GM23338 (cell line): ENCODE results near the gene APMAP. TPM values are rescaled to one million over a fixed set of nuclear protein-coding genes. Genes with fewer than 3 reads are reported as not detected.

Source experiments
- ATAC-seq: fragments of 200-7000 bp; cut with Tn5 transposase; 3 replicates; pipeline ENCODE4 v1.9.1; 2020
- DNase-seq: peaks from one replicate; pipeline ENCODE4 v3.0.0-alpha.2; 2015; ENCODE audit warnings: low spot score
- H2AFZ ChIP-seq: fragments of 200-600 bp; sonication (generic); 2 replicates; pipeline ENCODE4 v1.8.0; 2016; ENCODE audit warnings: antibody characterized with exemption, mild to moderate bottlenecking, moderate library complexity
- H3F3A ChIP-seq: fragments of 200-600 bp; sonication (generic); replicated peaks from 2 replicates; pipeline ENCODE4 v1.8.0; 2017; ENCODE audit warnings: antibody characterized with exemption, mixed run types, low read depth
- H3K27ac ChIP-seq: fragments of 200-600 bp; sonication (generic); 2 replicates; pipeline ENCODE4 v1.6.1; 2016; ENCODE audit warnings: low read depth
- H3K27me3 ChIP-seq: fragments of 200-600 bp; sonication (generic); 2 replicates; pipeline ENCODE4 v1.8.0; 2016; ENCODE audit warnings: mild to moderate bottlenecking, mixed run types, moderate library complexity; ENCODE audit not compliant: insufficient read depth
- H3K36me3 ChIP-seq: fragments of 200-600 bp; sonication (generic); 2 replicates; pipeline ENCODE4 v1.8.0; 2016; ENCODE audit warnings: mild to moderate bottlenecking; ENCODE audit not compliant: insufficient read depth
- H3K4me1 ChIP-seq: fragments of 200-600 bp; sonication (generic); 2 replicates; pipeline ENCODE4 v1.8.0; 2016; ENCODE audit warnings: mild to moderate bottlenecking, moderate library complexity; ENCODE audit not compliant: insufficient read depth
- H3K4me2 ChIP-seq: fragments of 200-600 bp; sonication (generic); 2 replicates; pipeline ENCODE4 v1.7.1; 2017; ENCODE audit warnings: mixed run types
- H3K4me3 ChIP-seq: fragments of 200-600 bp; sonication (generic); 2 replicates; pipeline ENCODE4 v1.6.1; 2016; ENCODE audit warnings: mixed run types
- H3K79me2 ChIP-seq: fragments of 200-600 bp; sonication (generic); replicated peaks from 2 replicates; pipeline ENCODE4 v1.8.0; 2017; ENCODE audit warnings: mild to moderate bottlenecking; ENCODE audit not compliant: insufficient read depth
- H3K9me2 ChIP-seq: fragments of 200-600 bp; sonication (generic); 2 replicates; pipeline ENCODE4 v1.8.0; 2017; ENCODE audit not compliant: insufficient read depth
- H4K20me1 ChIP-seq: fragments of 200-600 bp; sonication (generic); replicated peaks from 2 replicates; pipeline ENCODE4 v1.8.0; 2017; ENCODE audit warnings: mild to moderate bottlenecking; ENCODE audit not compliant: insufficient read depth
- H3K27ac Mint-ChIP-seq: 2 replicates; pipeline ENCODE4 v1.8.0; 2020; ENCODE audit warnings: inconsistent platforms, mild to moderate bottlenecking, moderate library complexity, mixed read lengths
- H3K27me3 Mint-ChIP-seq: 3 replicates; pipeline ENCODE4 v1.8.0; 2022; ENCODE audit warnings: low read depth, mild to moderate bottlenecking, moderate library complexity, mixed read lengths, inconsistent platforms; ENCODE audit not compliant: insufficient read depth, poor library complexity
- H3K36me3 Mint-ChIP-seq: 3 replicates; pipeline ENCODE4 v1.8.0; 2021; ENCODE audit warnings: low read depth, mild to moderate bottlenecking, inconsistent platforms, moderate library complexity, mixed read lengths
- H3K4me1 Mint-ChIP-seq: 3 replicates; pipeline ENCODE4 v1.8.0; 2020; ENCODE audit warnings: mild to moderate bottlenecking, inconsistent platforms, mixed read lengths
- H3K4me3 Mint-ChIP-seq: 3 replicates; pipeline ENCODE4 v1.8.0; 2021; ENCODE audit warnings: moderate library complexity, mild to moderate bottlenecking, inconsistent platforms, mixed read lengths
- H3K9me3 Mint-ChIP-seq: 3 replicates; pipeline ENCODE4 v1.8.0; 2020; ENCODE audit warnings: moderate library complexity, mild to moderate bottlenecking, inconsistent platforms, mixed read lengths
- CREB1 ChIP-seq: fragments of 250-450 bp; sonication (Bioruptor Pico); IDR thresholded peaks from 2 replicates; pipeline ENCODE4 v1.5.0; 2020; ENCODE audit warnings: low read depth, mild to moderate bottlenecking, moderate library complexity
- EZH2 ChIP-seq: fragments of 200-600 bp; sonication (generic); IDR thresholded peaks from one replicate; pipeline ENCODE4 v1.8.0; 2017; ENCODE audit warnings: antibody characterized with exemption, mild to moderate bottlenecking, low read depth; ENCODE audit not compliant: unreplicated experiment
- EZH2phosphoT487 ChIP-seq: fragments of 200-600 bp; sonication (generic); IDR thresholded peaks from one replicate; pipeline ENCODE4 v1.8.1; 2018; ENCODE audit warnings: antibody characterized with exemption; ENCODE audit not compliant: unreplicated experiment
- JUNB ChIP-seq: IDR thresholded peaks from one replicate; pipeline ENCODE4 v1.6.1; 2016; ENCODE audit warnings: antibody characterized with exemption; ENCODE audit not compliant: unreplicated experiment
- NANOG ChIP-seq: IDR thresholded peaks from 2 replicates; pipeline ENCODE4 v1.6.1; 2016; ENCODE audit warnings: antibody characterized with exemption, borderline replicate concordance
- POLR2AphosphoS5 ChIP-seq: IDR thresholded peaks from 2 replicates; pipeline ENCODE4 v1.6.1; 2016; ENCODE audit warnings: antibody characterized with exemption, low read depth
- STAT1 ChIP-seq: IDR thresholded peaks from one replicate; pipeline ENCODE4 v1.6.1; 2016; ENCODE audit warnings: antibody characterized with exemption; ENCODE audit not compliant: unreplicated experiment
- ZNF114 ChIP-seq: fragments of 250-450 bp; sonication (Bioruptor Pico); IDR thresholded peaks from 2 replicates; pipeline ENCODE4 v1.5.0; 2020; ENCODE audit warnings: mild to moderate bottlenecking, moderate library complexity
- ZNF331 ChIP-seq: fragments of 250-450 bp; sonication (Bioruptor Pico); IDR thresholded peaks from 2 replicates; pipeline ENCODE4 v1.5.0; 2020; ENCODE audit warnings: low read depth, mild to moderate bottlenecking, moderate library complexity
- polyA plus RNA-seq: library from polyadenylated mRNA; unstranded; fragments of >200 nt; fragmentation: Nextera tagmentation; extraction: Ambion mirVana; gene quantifications from 2 replicates; pipeline ENCODE4 v1.2.1, GENCODE V29; 2016
- total RNA-seq: library from RNA; depleted of rRNA; stranded (reverse); fragments of >200 nt; shearing (Covaris generic); gene quantifications from 2 replicates; pipeline ENCODE4 v1.2.3, GENCODE V29; 2014
- TF ChIP-seq, protein P1 (sequence below): IDR thresholded peaks from one replicate; pipeline ENCODE4 v1.6.1; 2018; ENCODE audit warnings: antibody characterized with exemption; ENCODE audit not compliant: unreplicated experiment
- TF ChIP-seq, protein P2 (sequence below): fragments of 250-450 bp; sonication (Bioruptor Pico); IDR thresholded peaks from 2 replicates; pipeline ENCODE4 v1.5.0; 2020; ENCODE audit warnings: mild to moderate bottlenecking, moderate library complexity
- TF ChIP-seq, protein P3 (sequence below), 2 experiments: fragments of 200-600 bp in 1 of 2; sonication (generic) in 1 of 2; conservative IDR thresholded peaks; 2 replicates each; pipeline versions ENCODE4 v1.5.1 to v1.6.1; 2016 to 2017; ENCODE audit warnings: antibody characterized with exemption in 2 of 2, low read depth in 2 of 2, mild to moderate bottlenecking in 2 of 2, moderate library complexity in 1 of 2
- TF ChIP-seq, protein P4 (sequence below): IDR thresholded peaks from 2 replicates; pipeline ENCODE4 v1.6.1; 2016; ENCODE audit warnings: antibody characterized with exemption

Gene APMAP
- total and polyA plus RNA-seq, 2 experiments from 2014 or later = 31.7 to 72.3 TPM

DNA sequence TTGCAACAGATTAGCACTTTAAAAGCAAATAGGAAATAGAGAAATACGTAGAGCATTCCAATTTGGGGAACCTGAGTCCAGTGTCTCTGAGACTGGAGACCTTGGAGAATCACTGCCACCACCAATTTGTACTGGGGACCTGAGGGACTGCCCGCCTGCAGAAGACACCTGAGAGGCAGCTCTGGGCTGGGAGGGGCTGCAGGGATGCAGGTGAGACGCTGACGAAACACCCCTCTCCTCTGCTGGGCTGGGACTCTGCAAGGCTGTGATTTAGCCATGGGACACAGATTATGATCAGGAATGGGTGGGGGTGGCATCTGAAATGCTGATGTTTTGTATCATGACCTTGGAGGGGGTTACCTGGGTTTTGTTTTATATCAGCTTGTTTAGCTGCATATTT lies 7.0 kb upstream of the APMAP start:
- H3K4me1 ChIP-seq = no peaks in the 10 kb centered on the region; the same call in 1 of the 2 replicates
- H2AFZ ChIP-seq = no peak overlapping the region
- H3K36me3 ChIP-seq = no peaks in the 10 kb centered on the region
- peaks cover 7% of the 10 kb centered on the region for H3K27me3 Mint-ChIP-seq
- DNase-seq (no peak), ATAC-seq (no peak)
- no peak overlapping the region for H3K4me3 ChIP-seq
- H3K27ac ChIP-seq = no peak overlapping the region
- no peaks in the 10 kb centered on the region for H4K20me1 ChIP-seq
- no peak overlapping the region for H3K4me3 Mint-ChIP-seq
- peaks cover 6% of the 10 kb centered on the region; the same call in 2 of the 3 replicates for H3K4me1 Mint-ChIP-seq
- H3K4me2 ChIP-seq = no peak overlapping the region
- no peak overlapping the region for H3K27ac Mint-ChIP-seq
- H3K36me3 Mint-ChIP-seq = no peaks in the 10 kb centered on the region
- H3K9me2 ChIP-seq = no peaks in the 10 kb centered on the region
- TF ChIP-seq, protein P1, sequence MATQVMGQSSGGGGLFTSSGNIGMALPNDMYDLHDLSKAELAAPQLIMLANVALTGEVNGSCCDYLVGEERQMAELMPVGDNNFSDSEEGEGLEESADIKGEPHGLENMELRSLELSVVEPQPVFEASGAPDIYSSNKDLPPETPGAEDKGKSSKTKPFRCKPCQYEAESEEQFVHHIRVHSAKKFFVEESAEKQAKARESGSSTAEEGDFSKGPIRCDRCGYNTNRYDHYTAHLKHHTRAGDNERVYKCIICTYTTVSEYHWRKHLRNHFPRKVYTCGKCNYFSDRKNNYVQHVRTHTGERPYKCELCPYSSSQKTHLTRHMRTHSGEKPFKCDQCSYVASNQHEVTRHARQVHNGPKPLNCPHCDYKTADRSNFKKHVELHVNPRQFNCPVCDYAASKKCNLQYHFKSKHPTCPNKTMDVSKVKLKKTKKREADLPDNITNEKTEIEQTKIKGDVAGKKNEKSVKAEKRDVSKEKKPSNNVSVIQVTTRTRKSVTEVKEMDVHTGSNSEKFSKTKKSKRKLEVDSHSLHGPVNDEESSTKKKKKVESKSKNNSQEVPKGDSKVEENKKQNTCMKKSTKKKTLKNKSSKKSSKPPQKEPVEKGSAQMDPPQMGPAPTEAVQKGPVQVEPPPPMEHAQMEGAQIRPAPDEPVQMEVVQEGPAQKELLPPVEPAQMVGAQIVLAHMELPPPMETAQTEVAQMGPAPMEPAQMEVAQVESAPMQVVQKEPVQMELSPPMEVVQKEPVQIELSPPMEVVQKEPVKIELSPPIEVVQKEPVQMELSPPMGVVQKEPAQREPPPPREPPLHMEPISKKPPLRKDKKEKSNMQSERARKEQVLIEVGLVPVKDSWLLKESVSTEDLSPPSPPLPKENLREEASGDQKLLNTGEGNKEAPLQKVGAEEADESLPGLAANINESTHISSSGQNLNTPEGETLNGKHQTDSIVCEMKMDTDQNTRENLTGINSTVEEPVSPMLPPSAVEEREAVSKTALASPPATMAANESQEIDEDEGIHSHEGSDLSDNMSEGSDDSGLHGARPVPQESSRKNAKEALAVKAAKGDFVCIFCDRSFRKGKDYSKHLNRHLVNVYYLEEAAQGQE = no peak
- no peak for TF ChIP-seq ZNF331 (CRISPR knock-in tag)
- no peak for TF ChIP-seq POLR2AphosphoS5
- TF ChIP-seq, protein P2, sequence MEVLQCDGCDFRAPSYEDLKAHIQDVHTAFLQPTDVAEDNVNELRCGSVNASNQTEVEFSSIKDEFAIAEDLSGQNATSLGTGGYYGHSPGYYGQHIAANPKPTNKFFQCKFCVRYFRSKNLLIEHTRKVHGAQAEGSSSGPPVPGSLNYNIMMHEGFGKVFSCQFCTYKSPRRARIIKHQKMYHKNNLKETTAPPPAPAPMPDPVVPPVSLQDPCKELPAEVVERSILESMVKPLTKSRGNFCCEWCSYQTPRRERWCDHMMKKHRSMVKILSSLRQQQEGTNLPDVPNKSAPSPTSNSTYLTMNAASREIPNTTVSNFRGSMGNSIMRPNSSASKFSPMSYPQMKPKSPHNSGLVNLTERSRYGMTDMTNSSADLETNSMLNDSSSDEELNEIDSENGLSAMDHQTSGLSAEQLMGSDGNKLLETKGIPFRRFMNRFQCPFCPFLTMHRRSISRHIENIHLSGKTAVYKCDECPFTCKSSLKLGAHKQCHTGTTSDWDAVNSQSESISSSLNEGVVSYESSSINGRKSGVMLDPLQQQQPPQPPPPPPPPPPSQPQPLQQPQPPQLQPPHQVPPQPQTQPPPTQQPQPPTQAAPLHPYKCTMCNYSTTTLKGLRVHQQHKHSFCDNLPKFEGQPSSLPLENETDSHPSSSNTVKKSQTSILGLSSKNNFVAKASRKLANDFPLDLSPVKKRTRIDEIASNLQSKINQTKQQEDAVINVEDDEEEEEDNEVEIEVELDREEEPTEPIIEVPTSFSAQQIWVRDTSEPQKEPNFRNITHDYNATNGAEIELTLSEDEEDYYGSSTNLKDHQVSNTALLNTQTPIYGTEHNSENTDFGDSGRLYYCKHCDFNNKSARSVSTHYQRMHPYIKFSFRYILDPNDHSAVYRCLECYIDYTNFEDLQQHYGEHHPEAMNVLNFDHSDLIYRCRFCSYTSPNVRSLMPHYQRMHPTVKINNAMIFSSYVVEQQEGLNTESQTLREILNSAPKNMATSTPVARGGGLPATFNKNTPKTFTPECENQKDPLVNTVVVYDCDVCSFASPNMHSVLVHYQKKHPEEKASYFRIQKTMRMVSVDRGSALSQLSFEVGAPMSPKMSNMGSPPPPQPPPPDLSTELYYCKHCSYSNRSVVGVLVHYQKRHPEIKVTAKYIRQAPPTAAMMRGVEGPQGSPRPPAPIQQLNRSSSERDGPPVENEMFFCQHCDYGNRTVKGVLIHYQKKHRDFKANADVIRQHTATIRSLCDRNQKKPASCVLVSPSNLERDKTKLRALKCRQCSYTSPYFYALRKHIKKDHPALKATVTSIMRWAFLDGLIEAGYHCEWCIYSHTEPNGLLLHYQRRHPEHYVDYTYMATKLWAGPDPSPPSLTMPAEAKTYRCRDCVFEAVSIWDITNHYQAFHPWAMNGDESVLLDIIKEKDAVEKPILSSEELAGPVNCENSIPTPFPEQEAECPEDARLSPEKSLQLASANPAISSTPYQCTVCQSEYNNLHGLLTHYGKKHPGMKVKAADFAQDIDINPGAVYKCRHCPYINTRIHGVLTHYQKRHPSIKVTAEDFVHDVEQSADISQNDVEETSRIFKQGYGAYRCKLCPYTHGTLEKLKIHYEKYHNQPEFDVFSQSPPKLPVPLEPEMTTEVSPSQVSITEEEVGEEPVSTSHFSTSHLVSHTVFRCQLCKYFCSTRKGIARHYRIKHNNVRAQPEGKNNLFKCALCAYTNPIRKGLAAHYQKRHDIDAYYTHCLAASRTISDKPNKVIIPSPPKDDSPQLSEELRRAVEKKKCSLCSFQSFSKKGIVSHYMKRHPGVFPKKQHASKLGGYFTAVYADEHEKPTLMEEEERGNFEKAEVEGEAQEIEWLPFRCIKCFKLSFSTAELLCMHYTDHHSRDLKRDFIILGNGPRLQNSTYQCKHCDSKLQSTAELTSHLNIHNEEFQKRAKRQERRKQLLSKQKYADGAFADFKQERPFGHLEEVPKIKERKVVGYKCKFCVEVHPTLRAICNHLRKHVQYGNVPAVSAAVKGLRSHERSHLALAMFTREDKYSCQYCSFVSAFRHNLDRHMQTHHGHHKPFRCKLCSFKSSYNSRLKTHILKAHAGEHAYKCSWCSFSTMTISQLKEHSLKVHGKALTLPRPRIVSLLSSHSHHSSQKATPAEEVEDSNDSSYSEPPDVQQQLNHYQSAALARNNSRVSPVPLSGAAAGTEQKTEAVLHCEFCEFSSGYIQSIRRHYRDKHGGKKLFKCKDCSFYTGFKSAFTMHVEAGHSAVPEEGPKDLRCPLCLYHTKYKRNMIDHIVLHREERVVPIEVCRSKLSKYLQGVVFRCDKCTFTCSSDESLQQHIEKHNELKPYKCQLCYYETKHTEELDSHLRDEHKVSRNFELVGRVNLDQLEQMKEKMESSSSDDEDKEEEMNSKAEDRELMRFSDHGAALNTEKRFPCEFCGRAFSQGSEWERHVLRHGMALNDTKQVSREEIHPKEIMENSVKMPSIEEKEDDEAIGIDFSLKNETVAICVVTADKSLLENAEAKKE = no peak
- TF ChIP-seq CREB1 (CRISPR knock-in tag) = no peak
- TF ChIP-seq NANOG = no peak
- TF ChIP-seq EZH2 = no peak
- TF ChIP-seq ZNF114 = no peak
- TF ChIP-seq EZH2phosphoT487 = no peak
- TF ChIP-seq, protein P3, sequence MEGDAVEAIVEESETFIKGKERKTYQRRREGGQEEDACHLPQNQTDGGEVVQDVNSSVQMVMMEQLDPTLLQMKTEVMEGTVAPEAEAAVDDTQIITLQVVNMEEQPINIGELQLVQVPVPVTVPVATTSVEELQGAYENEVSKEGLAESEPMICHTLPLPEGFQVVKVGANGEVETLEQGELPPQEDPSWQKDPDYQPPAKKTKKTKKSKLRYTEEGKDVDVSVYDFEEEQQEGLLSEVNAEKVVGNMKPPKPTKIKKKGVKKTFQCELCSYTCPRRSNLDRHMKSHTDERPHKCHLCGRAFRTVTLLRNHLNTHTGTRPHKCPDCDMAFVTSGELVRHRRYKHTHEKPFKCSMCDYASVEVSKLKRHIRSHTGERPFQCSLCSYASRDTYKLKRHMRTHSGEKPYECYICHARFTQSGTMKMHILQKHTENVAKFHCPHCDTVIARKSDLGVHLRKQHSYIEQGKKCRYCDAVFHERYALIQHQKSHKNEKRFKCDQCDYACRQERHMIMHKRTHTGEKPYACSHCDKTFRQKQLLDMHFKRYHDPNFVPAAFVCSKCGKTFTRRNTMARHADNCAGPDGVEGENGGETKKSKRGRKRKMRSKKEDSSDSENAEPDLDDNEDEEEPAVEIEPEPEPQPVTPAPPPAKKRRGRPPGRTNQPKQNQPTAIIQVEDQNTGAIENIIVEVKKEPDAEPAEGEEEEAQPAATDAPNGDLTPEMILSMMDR (conservative IDR thresholded peaks at IDR 0.05; ENCODE audit: low read depth in 2 of 2) = no peak
- no peak for TF ChIP-seq JUNB
- TF ChIP-seq, protein P4, sequence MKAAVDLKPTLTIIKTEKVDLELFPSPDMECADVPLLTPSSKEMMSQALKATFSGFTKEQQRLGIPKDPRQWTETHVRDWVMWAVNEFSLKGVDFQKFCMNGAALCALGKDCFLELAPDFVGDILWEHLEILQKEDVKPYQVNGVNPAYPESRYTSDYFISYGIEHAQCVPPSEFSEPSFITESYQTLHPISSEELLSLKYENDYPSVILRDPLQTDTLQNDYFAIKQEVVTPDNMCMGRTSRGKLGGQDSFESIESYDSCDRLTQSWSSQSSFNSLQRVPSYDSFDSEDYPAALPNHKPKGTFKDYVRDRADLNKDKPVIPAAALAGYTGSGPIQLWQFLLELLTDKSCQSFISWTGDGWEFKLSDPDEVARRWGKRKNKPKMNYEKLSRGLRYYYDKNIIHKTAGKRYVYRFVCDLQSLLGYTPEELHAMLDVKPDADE = no peak
- TF ChIP-seq STAT1 = no peak
- no peaks in the 10 kb centered on the region for H3F3A ChIP-seq
- H3K9me3 Mint-ChIP-seq = peaks cover 3% of the 10 kb centered on the region; the same call in 1 of the 3 replicates
- no peaks in the 10 kb centered on the region for H3K79me2 ChIP-seq
- H3K27me3 ChIP-seq = no peaks in the 10 kb centered on the region
